H1 (cell line): ENCODE results near the gene MED31. TPM values are rescaled to one million over a fixed set of nuclear protein-coding genes. Genes with fewer than 3 reads are reported as not detected.
A peak's percentile ranks its signal among the peaks of the same experiment; 100 is the strongest.

Source experiments
- CHD1 ChIP-seq: IDR thresholded peaks from 2 replicates; pipeline ENCODE4 v1.6.1; 2012; ENCODE audit warnings: low read depth, low read length, improper control_type of control experiment
- EZH2 ChIP-seq: fragments of 200-600 bp; sonication (generic); IDR thresholded peaks from 2 replicates; pipeline ENCODE4 v1.7.1; 2012; ENCODE audit warnings: low read depth, mild to moderate bottlenecking, moderate library complexity, low read length, inconsistent platforms; ENCODE audit not compliant: severe bottlenecking
- GABPA ChIP-seq: IDR thresholded peaks from 2 replicates; pipeline ENCODE4 v1.6.1; 2011; ENCODE audit warnings: mild to moderate bottlenecking, low read length, moderate library complexity, borderline replicate concordance; ENCODE audit not compliant: insufficient read depth
- HDAC2 ChIP-seq, 2 experiments: fragments of 300-600 bp in 1 of 2; sonication (generic) in 1 of 2; IDR thresholded peaks; 2 replicates each; pipeline ENCODE4 v1.6.1; 2011 to 2012; ENCODE audit warnings: low read depth in 2 of 2, low read length in 2 of 2, mild to moderate bottlenecking in 2 of 2, moderate library complexity in 2 of 2, borderline replicate concordance in 1 of 2, inconsistent platforms in 1 of 2
- JUND ChIP-seq: IDR thresholded peaks from 2 replicates; pipeline ENCODE4 v1.6.1; 2011; ENCODE audit warnings: mild to moderate bottlenecking, improper control_type of control experiment, low read length
- KDM5A ChIP-seq: fragments of 200-600 bp; IDR thresholded peaks from 2 replicates; pipeline ENCODE4 v1.7.1; 2012; ENCODE audit warnings: mild to moderate bottlenecking, low read length, inconsistent platforms, mixed read lengths
- MAFK ChIP-seq: IDR thresholded peaks from 2 replicates; pipeline ENCODE4 v1.6.1; 2012; ENCODE audit warnings: low read depth, mild to moderate bottlenecking, improper control_type of control experiment, low read length
- POU5F1 ChIP-seq: IDR thresholded peaks from 2 replicates; pipeline ENCODE4 v1.6.1; 2011; ENCODE audit warnings: low read depth, mild to moderate bottlenecking, low read length, moderate library complexity
- SAP30 ChIP-seq: fragments of 300-600 bp; sonication (generic); IDR thresholded peaks from 2 replicates; pipeline ENCODE4 v1.7.1; 2012; ENCODE audit warnings: low read length, moderate library complexity, mild to moderate bottlenecking, inconsistent platforms; ENCODE audit not compliant: insufficient read depth, insufficient replicate concordance
- SIN3A ChIP-seq, 2 experiments: IDR thresholded peaks in 1 of 2; conservative IDR thresholded peaks in 1 of 2; 2 replicates each; pipeline ENCODE4 v1.6.1; 2011 to 2012; ENCODE audit warnings: low read length in 2 of 2, improper control_type of control experiment in 1 of 2, low read depth in 1 of 2, mild to moderate bottlenecking in 1 of 2
- SP4 ChIP-seq: IDR thresholded peaks from 2 replicates; pipeline ENCODE4 v1.6.1; 2012; ENCODE audit warnings: low read length, inconsistent platforms
- TAF7 ChIP-seq: optimal IDR thresholded peaks from 2 replicates; pipeline ENCODE3; 2011; ENCODE audit warnings: low read depth, mild to moderate bottlenecking, inconsistent platforms, low read length, moderate library complexity, borderline replicate concordance
- YY1 ChIP-seq: IDR thresholded peaks from 2 replicates; pipeline ENCODE4 v1.6.1; 2011; ENCODE audit warnings: low read depth, mild to moderate bottlenecking, low read length
- polyA plus RNA-seq, 7 experiments: library from polyadenylated mRNA; depleted of rRNA in 3 of 7; stranded (reverse) in 5 of 7; unstranded in 2 of 7; fragments of >200 nt in 5 of 7; fragments of 200-250 nt in 2 of 7; gene quantifications; 1 replicate in 5 of 7; 2 replicates in 1 of 7; 4 replicates in 1 of 7; pipeline versions ENCODE4 v1.2.1 to v1.2.3, GENCODE V29; 2011 to 2013; ENCODE audit warnings: missing spikeins in 2 of 7, mixed read lengths in 2 of 7
- total RNA-seq: library from RNA; stranded (reverse); fragmentation: NEBNext Ultra II Directional; extraction: Animal tissue kit (Norgen Biotek cat#: 25700); gene quantifications from 2 replicates; pipeline ENCODE4 v1.2.1, GENCODE V29; 2021
- TF ChIP-seq, protein P1 (sequence below): IDR thresholded peaks from 2 replicates; pipeline ENCODE4 v1.6.1; 2012; ENCODE audit warnings: inconsistent platforms

The MED31 gene
- total and polyA plus RNA-seq, 2 of the 8 experiments (the other 6 are each of a cell fraction or from before 2014, with no cell fraction given): 4.6 to 12.3 TPM

DNA sequence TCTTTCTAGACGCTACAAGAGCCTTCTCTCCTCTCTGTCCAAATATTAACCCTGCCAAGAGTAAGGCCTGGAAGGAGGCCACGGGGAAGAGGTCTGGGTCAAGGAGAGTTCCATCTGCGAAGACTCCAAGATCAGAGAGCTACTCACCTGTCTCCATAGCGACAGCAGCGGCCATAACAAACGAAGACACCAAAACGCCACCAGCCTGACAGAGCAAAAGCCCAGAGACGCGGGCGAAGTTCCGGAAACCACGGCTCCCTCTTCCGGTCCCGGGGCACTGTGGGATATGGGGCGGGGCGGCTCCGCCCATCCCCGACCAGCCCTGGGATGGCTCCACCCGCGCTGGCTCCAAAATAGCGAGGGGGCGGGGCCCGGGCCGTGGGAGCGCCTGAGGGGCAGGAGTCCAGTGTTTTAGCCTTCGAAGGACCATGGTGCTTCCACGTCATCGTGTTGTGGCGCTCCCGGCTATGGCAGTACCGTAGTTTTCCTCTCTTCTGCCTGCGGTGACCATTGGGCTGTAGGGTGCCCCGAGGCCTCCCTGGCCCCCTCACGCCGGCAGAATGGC is at the start of gene MED31, which contains the start of gene C17orf100 (continued):
- TF ChIP-seq POU5F1 (0 out of 2 replicates have a peak, but pooled peaks have one; percentile 19), TAF7 (no peak), SIN3A (conservative IDR thresholded peaks at IDR 0.05 in 1 of 2, IDR thresholded peaks at IDR 0.05 in 1 of 2; ENCODE audit: low read depth in 1 of 2, low read length in 2 of 2) (peak; percentile 67 to 94; a peak in 3 of 4 replicates), JUND (no peak), EZH2 (no peak), GABPA (peak; percentile 88), KDM5A (peak; percentile 28; the same call in 1 of the 2 replicates), YY1 (peak; percentile 75; the same call in 1 of the 2 replicates), CHD1 (no peak), SAP30 (peak; percentile 88), HDAC2 (IDR thresholded peaks at IDR 0.05; ENCODE audit: borderline replicate concordance in 1 of 2, low read depth in 2 of 2, low read length in 2 of 2) (0 out of 4 replicates have a peak, but pooled peaks have one; percentile 33 to 62), MAFK (no peak), SP4 (peak; percentile 71; the same call in 1 of the 2 replicates)
- TF ChIP-seq, protein P1, sequence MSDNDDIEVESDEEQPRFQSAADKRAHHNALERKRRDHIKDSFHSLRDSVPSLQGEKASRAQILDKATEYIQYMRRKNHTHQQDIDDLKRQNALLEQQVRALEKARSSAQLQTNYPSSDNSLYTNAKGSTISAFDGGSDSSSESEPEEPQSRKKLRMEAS: no peak
